Panc1 (cell line): ENCODE data around the gene IL34. TPM values are rescaled to one million over a fixed set of nuclear protein-coding genes. Genes with fewer than 3 reads are reported as not detected.

Experiments used
- ATAC-seq: fragments of 200-7000 bp; cut with Tn5 transposase; 2 replicates; pipeline ENCODE4 v1.9.1; 2020; ENCODE audit warnings: mild to moderate bottlenecking, moderate library complexity
- BruUV-seq: library from RNA; stranded (reverse); fragments of 400-500 nt; replicated peaks from 2 replicates; lab custom pipeline; 2021; lab: Mats Ljungman, UMichigan
- CTCF ChIA-PET: fragments of 300-600 bp; sonication (Branson Sonifier 250); formaldehyde crosslinking; loops from one replicate; lab custom pipeline; 2022; ENCODE audit warnings: antibody characterized with exemption; lab: Charles Lee
- POLR2A ChIA-PET: fragments of 300-600 bp; sonication (Branson Sonifier 250); formaldehyde crosslinking; loops from one replicate; lab custom pipeline; 2022; ENCODE audit warnings: antibody characterized with exemption; lab: Charles Lee
- DNase-seq: peaks from one replicate; pipeline ENCODE4 v3.0.0-alpha.2; 2010; ENCODE audit warnings: low read depth, low spot score
- H3K27ac ChIP-seq: 2 replicates; pipeline ENCODE4 v1.5.1; 2011; ENCODE audit warnings: mild to moderate bottlenecking, low read length, inconsistent platforms
- H3K27me3 ChIP-seq: fragments of 200-500 bp; sonication (Bioruptor generic); 2 replicates; pipeline ENCODE4 v1.6.0; 2014; ENCODE audit warnings: low read length, inconsistent platforms; ENCODE audit not compliant: control insufficient read depth, insufficient read depth
- H3K36me3 ChIP-seq: fragments of 200-500 bp; sonication (Bioruptor generic); 2 replicates; pipeline ENCODE4 v1.5.1; 2014; ENCODE audit warnings: inconsistent platforms, mild to moderate bottlenecking, low read length, moderate library complexity; ENCODE audit not compliant: control insufficient read depth, insufficient read depth
- H3K4me1 ChIP-seq: 2 replicates; pipeline ENCODE4 v1.5.1; 2011; ENCODE audit warnings: inconsistent platforms, mild to moderate bottlenecking, low read length, moderate library complexity; ENCODE audit not compliant: control insufficient read depth, insufficient read depth
- H3K4me3 ChIP-seq, 2 experiments: 2 replicates each; pipeline ENCODE4 v1.5.1; 2011 to 2012; ENCODE audit warnings: low read depth in 2 of 2, low read length in 2 of 2, mild to moderate bottlenecking in 2 of 2, inconsistent platforms in 1 of 2, moderate library complexity in 1 of 2
- H3K9me3 ChIP-seq: fragments of 200-500 bp; sonication (Bioruptor generic); 2 replicates; pipeline ENCODE4 v1.5.1; 2014; ENCODE audit warnings: low read depth, mild to moderate bottlenecking, inconsistent platforms, low read length, moderate library complexity; ENCODE audit not compliant: control insufficient read depth, insufficient read depth
- CTCF ChIP-seq: fragments of 450-650 bp; IDR thresholded peaks from 2 replicates; pipeline ENCODE4 v1.5.1; 2017; ENCODE audit warnings: mild to moderate bottlenecking
- POLR2AphosphoS5 ChIP-seq: IDR thresholded peaks from 2 replicates; pipeline ENCODE4 v1.6.1; 2012; ENCODE audit warnings: mild to moderate bottlenecking, low read depth, low read length, moderate library complexity
- SIN3A ChIP-seq: IDR thresholded peaks from 2 replicates; pipeline ENCODE4 v1.6.1; 2012; ENCODE audit warnings: low read depth, mild to moderate bottlenecking, low read length, moderate library complexity, borderline replicate concordance; ENCODE audit not compliant: insufficient read depth
- TCF7L2 ChIP-seq: IDR thresholded peaks from 2 replicates; pipeline ENCODE4 v1.6.1; 2011; ENCODE audit warnings: mild to moderate bottlenecking, low read depth, low read length, inconsistent platforms
- in situ Hi-C: cut with HindIII; loops from 2 replicates; pipeline ENCODE4 v1.10.0; 2016; ENCODE audit warnings: low sequenced_read_pairs, low pct_unique_long_range_greater_than_20kb
- intact Hi-C: fragments of 100-400 bp; cut with micrococcal nuclease; formaldehyde crosslinking; loops from one replicate; pipeline ENCODE4 v1.10.0; 2022; ENCODE audit not compliant: unreplicated experiment
- total RNA-seq: library from RNA; stranded (reverse); gene quantifications from one replicate; pipeline ENCODE4 v1.2.1, GENCODE V29; 2021; ENCODE audit not compliant: unreplicated experiment
- TF ChIP-seq, protein P1 (sequence below), 2 experiments: IDR thresholded peaks; 2 replicates each; pipeline ENCODE4 v1.6.1; 2011 to 2012; ENCODE audit warnings: low read depth in 2 of 2, control low read depth in 1 of 2, low read length in 1 of 2, mild to moderate bottlenecking in 1 of 2, moderate library complexity in 1 of 2; ENCODE audit not compliant: insufficient read depth in 1 of 2

The IL34 gene
- total RNA-seq, 1 experiment from 2014 or later = 5.8 TPM

GRCh38 chr16:70597135-70597835 is 49.1 kb upstream of the IL34 start:
- ATAC-seq = no peak
- Histone ChIP-seq H3K4me1 (peaks cover 2% of the 10 kb centered on the region), H3K9me3 (no peaks in the 10 kb centered on the region), H3K4me3 (no peak overlapping the region), H3K27ac (no peak overlapping the region), H3K27me3 (no peaks in the 10 kb centered on the region), H3K36me3 (no peaks in the 10 kb centered on the region)
- TF ChIP-seq POLR2AphosphoS5 = no peak
- TF ChIP-seq SIN3A = no peak
- no peak for TF ChIP-seq TCF7L2
- TF ChIP-seq, protein P1, sequence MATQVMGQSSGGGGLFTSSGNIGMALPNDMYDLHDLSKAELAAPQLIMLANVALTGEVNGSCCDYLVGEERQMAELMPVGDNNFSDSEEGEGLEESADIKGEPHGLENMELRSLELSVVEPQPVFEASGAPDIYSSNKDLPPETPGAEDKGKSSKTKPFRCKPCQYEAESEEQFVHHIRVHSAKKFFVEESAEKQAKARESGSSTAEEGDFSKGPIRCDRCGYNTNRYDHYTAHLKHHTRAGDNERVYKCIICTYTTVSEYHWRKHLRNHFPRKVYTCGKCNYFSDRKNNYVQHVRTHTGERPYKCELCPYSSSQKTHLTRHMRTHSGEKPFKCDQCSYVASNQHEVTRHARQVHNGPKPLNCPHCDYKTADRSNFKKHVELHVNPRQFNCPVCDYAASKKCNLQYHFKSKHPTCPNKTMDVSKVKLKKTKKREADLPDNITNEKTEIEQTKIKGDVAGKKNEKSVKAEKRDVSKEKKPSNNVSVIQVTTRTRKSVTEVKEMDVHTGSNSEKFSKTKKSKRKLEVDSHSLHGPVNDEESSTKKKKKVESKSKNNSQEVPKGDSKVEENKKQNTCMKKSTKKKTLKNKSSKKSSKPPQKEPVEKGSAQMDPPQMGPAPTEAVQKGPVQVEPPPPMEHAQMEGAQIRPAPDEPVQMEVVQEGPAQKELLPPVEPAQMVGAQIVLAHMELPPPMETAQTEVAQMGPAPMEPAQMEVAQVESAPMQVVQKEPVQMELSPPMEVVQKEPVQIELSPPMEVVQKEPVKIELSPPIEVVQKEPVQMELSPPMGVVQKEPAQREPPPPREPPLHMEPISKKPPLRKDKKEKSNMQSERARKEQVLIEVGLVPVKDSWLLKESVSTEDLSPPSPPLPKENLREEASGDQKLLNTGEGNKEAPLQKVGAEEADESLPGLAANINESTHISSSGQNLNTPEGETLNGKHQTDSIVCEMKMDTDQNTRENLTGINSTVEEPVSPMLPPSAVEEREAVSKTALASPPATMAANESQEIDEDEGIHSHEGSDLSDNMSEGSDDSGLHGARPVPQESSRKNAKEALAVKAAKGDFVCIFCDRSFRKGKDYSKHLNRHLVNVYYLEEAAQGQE (IDR thresholded peaks at IDR 0.05; ENCODE audit: insufficient read depth in 1 of 2, low read depth in 2 of 2, low read length in 1 of 2) = no peak
- TF ChIP-seq CTCF = no peak
- in situ Hi-C loops (no loop called here), intact Hi-C loops (loop anchor here (10.0 kb wide), 1 partner anchor 48 kb away; the partner anchor contains the start of gene IL34)
- ChIA-PET POLR2A (no interaction called here), CTCF (interaction anchor here (1.2 kb wide), 1 partner anchor 14 kb away, joined by 3 read pairs; no protein-coding TSS in a partner anchor)
- no peak for DNase-seq
- BruUV-seq = no TSS peak

DNA sequence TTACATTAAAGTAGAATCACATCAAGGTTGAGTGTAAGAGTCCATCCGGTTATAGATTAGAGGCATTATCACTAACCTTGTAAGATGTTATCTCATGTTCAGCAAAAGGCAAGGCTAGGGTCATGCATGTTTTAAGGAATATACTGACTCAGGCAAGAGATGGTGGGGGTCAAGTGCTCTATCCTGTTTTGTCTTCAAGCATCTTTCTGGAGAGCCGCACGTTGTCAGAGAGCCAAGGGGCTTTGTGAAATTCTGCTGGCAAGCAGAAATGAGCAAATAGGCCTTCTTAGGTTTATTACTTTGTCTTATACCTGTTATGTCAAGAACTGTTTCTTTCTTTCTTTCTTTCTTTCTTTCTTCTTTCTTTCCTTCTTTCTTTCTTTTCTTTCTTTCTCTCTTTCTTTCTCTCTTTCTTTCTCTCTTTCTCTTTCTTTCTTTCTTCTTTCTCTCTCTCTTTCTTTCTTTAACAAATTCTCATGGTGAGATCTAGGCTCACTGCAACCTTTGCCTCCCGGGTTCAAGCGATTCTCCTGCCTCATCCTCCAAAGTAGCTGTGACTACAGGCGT is 47.3 kb upstream of the IL34 start:
- H3K27me3 ChIP-seq = no peaks in the 10 kb centered on the region
- no peak overlapping the region for H3K4me3 ChIP-seq
- TF ChIP-seq TCF7L2 (no peak), POLR2AphosphoS5 (no peak), SIN3A (no peak), CTCF (no peak)
- TF ChIP-seq, protein P1 (IDR thresholded peaks at IDR 0.05; ENCODE audit: insufficient read depth in 1 of 2, low read depth in 2 of 2, low read length in 1 of 2) = no peak
- intact Hi-C loops (loop anchor here (10.0 kb wide), 1 partner anchor 46 kb away; the partner anchor contains the start of gene IL34), in situ Hi-C loops (no loop called here)
- no peak for DNase-seq
- ChIA-PET POLR2A (no interaction called here), CTCF (no interaction called here)
- no peaks in the 10 kb centered on the region for H3K4me1 ChIP-seq
- no peaks in the 10 kb centered on the region for H3K9me3 ChIP-seq
- H3K27ac ChIP-seq = no peak overlapping the region
- ATAC-seq = no peak
- H3K36me3 ChIP-seq = no peaks in the 10 kb centered on the region
- no TSS peak for BruUV-seq
